Anterior cingulate cortex (tissue), 58 donors: ENCODE data around the gene FICD.

Experiments
- DNase-seq, 58 donors: peaks; one replicate each; lab custom pipeline; 2025; lab: John Stamatoyannopoulos, UW

Gene FICD

DNA sequence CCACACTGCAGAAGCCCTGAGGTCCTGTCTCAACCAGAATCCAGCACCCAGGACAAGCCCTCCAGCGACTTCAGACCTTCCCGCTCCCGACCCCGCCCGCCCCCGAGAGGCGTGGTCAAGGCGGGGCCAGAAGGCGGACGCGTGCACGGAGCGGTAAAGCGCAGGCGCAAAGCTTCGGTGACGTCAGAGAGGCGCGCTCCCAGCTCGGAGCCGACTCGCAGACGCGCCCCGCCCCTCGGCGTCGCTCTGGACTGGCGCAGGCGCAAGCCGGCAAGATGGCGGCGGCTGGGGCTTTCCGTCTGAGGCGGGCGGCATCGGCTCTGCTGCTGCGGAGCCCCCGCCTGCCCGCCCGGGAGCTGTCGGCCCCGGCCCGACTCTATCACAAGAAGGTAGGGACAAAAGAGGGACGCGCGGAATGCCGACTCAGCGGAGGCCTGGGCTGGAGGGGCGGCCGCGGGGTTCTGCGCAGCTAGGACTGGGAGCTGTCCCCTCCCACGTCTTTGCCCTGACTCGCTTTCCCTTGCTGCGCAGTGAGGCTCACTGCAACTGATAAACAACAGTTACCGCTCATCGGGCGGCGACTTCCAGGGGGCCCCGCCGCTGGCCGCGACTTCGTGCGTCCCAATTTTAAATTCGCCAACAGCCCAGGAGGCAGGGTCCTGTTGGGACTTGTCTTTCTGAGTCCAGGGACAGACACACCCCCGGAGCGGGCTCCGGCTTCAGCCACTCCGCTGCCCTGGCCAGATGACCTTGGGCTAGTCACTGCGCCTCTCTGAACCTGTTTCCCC lies 47.5 kb downstream of the FICD start, which contains the start of gene ISCU:
TSS of gene ISCU (plus strand) at position 249 of the 788 bp plus-strand sequence. CDS start at position 276, 27 bp downstream.
- peak; percentile 73 to 99 (median 97) for DNase-seq

DNA sequence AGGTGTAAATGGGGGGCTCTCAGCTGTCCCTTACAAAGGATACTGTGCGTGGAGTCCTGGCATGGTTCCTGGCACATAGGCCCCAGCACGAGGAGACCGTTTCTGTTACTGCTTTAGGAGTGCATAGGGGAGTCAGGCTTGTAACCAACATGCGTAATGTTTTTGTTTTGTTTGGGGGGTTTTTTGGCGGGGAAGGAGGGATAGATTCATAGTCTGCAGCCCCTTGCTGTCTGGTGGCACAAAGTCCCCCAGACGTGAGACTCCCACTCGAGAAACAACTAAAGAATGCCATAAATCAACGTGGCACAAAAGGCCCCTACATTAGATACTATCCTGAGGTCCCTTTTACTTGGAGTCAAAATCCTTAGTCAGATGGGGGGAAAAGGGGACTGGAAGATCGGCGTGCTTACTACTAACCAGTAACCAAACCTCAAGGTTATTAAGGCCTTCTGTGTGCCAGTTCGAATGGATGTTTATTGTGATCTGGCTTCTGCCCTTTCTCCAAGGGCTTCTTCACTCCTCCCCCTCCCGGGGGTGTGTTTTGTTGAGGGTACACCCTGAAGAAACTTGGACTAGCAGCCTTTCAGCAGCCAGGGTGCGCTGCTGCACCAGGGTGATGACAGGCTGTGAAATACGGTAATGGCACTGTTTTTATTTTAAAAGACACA lies 48.2 kb downstream of the FICD start:
- DNase-seq = peak in 57 of 58 donors; percentile 3 to 91 (median 60)

DNA sequence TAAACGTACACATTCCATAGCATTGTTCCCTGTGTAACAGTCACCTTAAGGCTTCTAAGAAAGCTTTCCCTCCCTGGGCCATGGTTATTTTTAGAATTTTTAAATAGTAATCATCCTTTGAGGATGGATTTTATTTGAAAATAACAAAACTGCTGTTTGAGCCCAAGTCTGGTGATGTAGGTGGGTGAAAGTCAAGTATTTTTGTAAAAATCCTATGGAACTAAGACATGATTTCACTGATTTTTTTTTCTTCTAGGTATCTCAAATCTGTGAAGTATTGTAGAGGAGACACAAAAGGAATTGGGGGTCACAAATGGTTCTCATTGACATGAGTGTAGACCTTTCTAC lies 48.7 kb downstream of the FICD start:
- no peak for DNase-seq

DNA sequence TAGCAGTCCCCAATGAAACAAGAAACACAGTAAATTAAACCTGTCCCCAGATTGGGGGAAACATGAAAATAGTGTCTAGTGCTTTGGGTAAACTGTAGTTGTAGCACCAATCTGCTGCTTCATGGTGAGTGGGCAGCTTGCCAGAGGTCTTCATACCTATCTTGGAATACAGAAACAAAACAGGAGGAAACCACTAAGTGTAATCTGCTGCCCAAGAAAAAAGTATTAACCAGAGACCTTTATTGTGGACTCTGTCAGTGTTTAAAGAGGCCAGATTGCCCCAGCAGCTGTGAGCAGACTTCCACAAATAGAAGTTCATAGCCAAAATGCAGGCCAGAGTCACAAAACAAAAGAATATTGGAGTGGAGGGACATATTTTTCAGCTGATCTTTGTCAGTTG lies 49.6 kb downstream of the FICD start:
- no peak for DNase-seq

DNA sequence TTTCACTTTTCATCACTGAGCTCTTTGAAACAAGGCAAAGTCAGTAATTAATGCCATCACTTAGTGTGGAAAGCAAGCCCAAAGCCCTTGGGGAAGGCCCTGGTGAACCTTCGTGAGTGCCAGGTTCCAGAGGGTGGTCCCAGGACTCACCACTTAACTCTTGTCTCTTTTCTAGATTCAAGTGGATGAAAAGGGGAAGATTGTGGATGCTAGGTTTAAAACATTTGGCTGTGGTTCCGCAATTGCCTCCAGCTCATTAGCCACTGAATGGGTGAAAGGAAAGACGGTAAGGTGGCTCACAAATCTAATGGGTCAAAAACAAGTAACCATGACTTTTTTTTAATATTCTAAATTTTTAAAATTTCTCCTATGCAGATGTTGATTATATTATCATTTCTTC lies 50.1 kb downstream of the FICD start:
- DNase-seq = no peak

- peak in 10 of 58 donors; percentile 6 to 42 (median 18) for DNase-seq
Measured at GRCh38 chr12:108565976-108566375, 50.9 kb downstream of the FICD start.

GRCh38 chr12:108566452-108566851 lies 51.4 kb downstream of the FICD start:
- DNase-seq = no peak

DNA sequence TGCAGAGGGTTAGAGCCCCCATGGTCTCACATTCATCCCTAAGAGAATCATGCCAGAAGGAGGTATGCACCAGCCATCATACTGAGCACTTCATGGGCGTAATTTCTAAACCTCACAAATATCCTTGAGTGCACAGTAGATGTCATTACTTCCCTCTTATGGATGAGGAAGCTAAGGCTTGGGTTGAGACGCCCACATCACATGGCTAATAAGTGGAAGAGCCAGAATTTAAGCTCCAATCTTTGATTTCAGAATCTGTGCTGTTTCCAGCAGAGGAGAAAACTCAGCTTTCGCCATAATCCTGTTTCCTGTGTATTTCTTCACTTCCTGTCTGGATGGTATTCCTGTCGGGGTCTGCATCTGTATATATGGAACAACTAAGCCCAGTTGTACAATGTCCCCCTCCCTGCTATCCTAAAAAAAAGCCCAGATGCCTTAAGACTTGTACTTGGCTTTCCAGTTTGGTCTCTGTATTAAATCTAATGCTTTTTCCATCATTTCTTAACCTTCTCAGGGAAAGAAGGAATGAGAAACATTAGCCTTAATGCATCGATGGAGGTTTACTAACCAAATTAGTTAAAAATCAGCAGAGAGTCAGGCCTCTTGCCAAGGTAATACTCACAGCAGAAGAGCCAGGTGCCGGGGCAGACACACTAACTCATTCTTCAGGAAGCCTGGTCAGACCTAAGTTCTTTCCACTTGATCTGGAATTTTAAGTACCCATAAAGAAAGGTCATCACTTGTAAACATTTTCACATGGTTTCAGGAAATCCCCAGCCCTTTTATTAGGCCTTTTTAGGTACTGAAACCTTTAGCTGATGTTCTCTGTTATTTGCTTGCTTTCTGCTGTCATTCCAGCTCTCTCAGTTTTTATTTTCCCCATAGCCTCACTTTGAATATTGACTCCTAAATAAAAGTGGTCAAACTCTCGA lies 52.6 kb downstream of the FICD start:
- DNase-seq = no peak

- no peak for DNase-seq
Measured at GRCh38 chr12:108568338-108569154, 53.5 kb downstream of the FICD start.
